Endothelial cell of umbilical vein (primary cell): Measurements from ENCODE around the gene PRRX2. TPM values are rescaled to one million over a fixed set of nuclear protein-coding genes. Genes with fewer than 3 reads are reported as not detected.

Experiments used
- BruUV-seq: library from RNA; stranded (reverse); fragments of 400-500 nt; replicated peaks from 2 replicates; lab custom pipeline; 2021; lab: Mats Ljungman, UMichigan
- CTCF ChIA-PET: fragments of 300-600, 350-600 bp; sonication (Branson Sonifier 250); formaldehyde crosslinking; loops from one replicate; lab custom pipeline; 2021; ENCODE audit warnings: antibody characterized with exemption, inconsistent platforms; lab: Charles Lee
- POLR2A ChIA-PET: fragments of 300-600, 350-600 bp; sonication (Branson Sonifier 250); formaldehyde crosslinking; loops from one replicate; lab custom pipeline; 2021; ENCODE audit warnings: antibody characterized with exemption, inconsistent platforms; lab: Charles Lee
- DNase-seq: peaks from one replicate; pipeline ENCODE4 v3.0.0-alpha.2; 2011; ENCODE audit warnings: low read depth, low spot score
- FAIRE-seq: peaks from 2 replicates; lab custom pipeline; 2011; peaks lifted over from hg19 to GRCh38; lab: Jason Lieb, UNC
- H2AFZ ChIP-seq: 2 replicates; pipeline ENCODE4 v1.6.0; 2012; ENCODE audit warnings: low read depth, low read length, control low read depth, inconsistent platforms
- H3K27ac ChIP-seq: 2 replicates; pipeline ENCODE4 v1.5.1; 2011; ENCODE audit warnings: low read depth, mild to moderate bottlenecking, control low read depth, low read length, moderate library complexity; ENCODE audit not compliant: insufficient read depth
- H3K27me3 ChIP-seq, 2 experiments: 2 replicates each; pipeline versions ENCODE4 v1.6.0 to v1.6.1; 2011; ENCODE audit warnings: low read length in 2 of 2, mixed read lengths in 1 of 2; ENCODE audit not compliant: control insufficient read depth in 2 of 2, insufficient read depth in 2 of 2
- H3K36me3 ChIP-seq, 2 experiments: 2 replicates in 1 of 2; 3 replicates in 1 of 2; pipeline ENCODE4 v1.5.1; 2011; ENCODE audit warnings: low read length in 2 of 2, mild to moderate bottlenecking in 1 of 2, moderate library complexity in 1 of 2; ENCODE audit not compliant: control insufficient read depth in 2 of 2, insufficient read depth in 2 of 2; ENCODE audit errors: extremely low read depth in 1 of 2
- H3K4me1 ChIP-seq: 3 replicates; pipeline ENCODE4 v1.5.1; 2011; ENCODE audit warnings: mild to moderate bottlenecking, low read length; ENCODE audit not compliant: control insufficient read depth, insufficient read depth; ENCODE audit errors: extremely low read depth
- H3K4me2 ChIP-seq: 2 replicates; pipeline ENCODE4 v1.6.1; 2011; ENCODE audit warnings: low read length, control low read depth, mixed read lengths; ENCODE audit not compliant: insufficient read depth
- H3K4me3 ChIP-seq, 3 experiments: fragments of 200-600 bp in 1 of 3; sonication (generic), shearing (Covaris generic) in 1 of 3; replicated peaks in 1 of 3; 2 replicates each; pipeline ENCODE4 v1.5.1; 2011 to 2016; ENCODE audit warnings: control low read depth in 3 of 3, low read length in 3 of 3, mild to moderate bottlenecking in 2 of 3, inconsistent platforms in 1 of 3, low read depth in 1 of 3, moderate library complexity in 1 of 3; ENCODE audit not compliant: insufficient read depth in 1 of 3
- H3K79me2 ChIP-seq: 2 replicates; pipeline ENCODE4 v1.6.0; 2012; ENCODE audit warnings: low read length, inconsistent platforms; ENCODE audit not compliant: control insufficient read depth, insufficient read depth
- H3K9ac ChIP-seq: replicated peaks from 2 replicates; pipeline ENCODE3; 2011; ENCODE audit warnings: low read length, control low read depth; ENCODE audit not compliant: insufficient read depth; ENCODE audit errors: extremely low read depth
- H3K9me1 ChIP-seq: replicated peaks from 3 replicates; pipeline ENCODE4 v1.6.0; 2011; ENCODE audit warnings: mild to moderate bottlenecking, low read length; ENCODE audit not compliant: control insufficient read depth, insufficient read depth; ENCODE audit errors: extremely low read depth
- H3K9me3 ChIP-seq: replicated peaks from 2 replicates; pipeline ENCODE4 v1.5.1; 2012; ENCODE audit warnings: low read length, inconsistent platforms; ENCODE audit not compliant: control insufficient read depth, insufficient read depth
- H4K20me1 ChIP-seq: replicated peaks from 2 replicates; pipeline ENCODE3; 2011; ENCODE audit warnings: mild to moderate bottlenecking, low read length; ENCODE audit not compliant: control insufficient read depth, insufficient read depth; ENCODE audit errors: extremely low read depth
- EZH2 ChIP-seq: IDR thresholded peaks from 2 replicates; pipeline ENCODE4 v1.6.1; 2012; ENCODE audit warnings: borderline replicate concordance, low read depth, mild to moderate bottlenecking, moderate library complexity, low read length, inconsistent platforms; ENCODE audit not compliant: severe bottlenecking
- FOS ChIP-seq: IDR thresholded peaks from 2 replicates; pipeline ENCODE4 v1.6.1; 2011; ENCODE audit warnings: mild to moderate bottlenecking, low read length, moderate library complexity, borderline replicate concordance; ENCODE audit not compliant: insufficient read depth
- GATA2 ChIP-seq: IDR thresholded peaks from 2 replicates; pipeline ENCODE4 v1.7.0; 2011; ENCODE audit warnings: low read depth, mild to moderate bottlenecking, moderate library complexity, mixed read lengths, low read length; ENCODE audit not compliant: insufficient read length, insufficient read depth
- JUN ChIP-seq: IDR thresholded peaks from 2 replicates; pipeline ENCODE4 v1.6.1; 2011; ENCODE audit warnings: borderline replicate concordance, low read depth; ENCODE audit not compliant: insufficient read length, insufficient read depth
- MYC ChIP-seq: IDR thresholded peaks from one replicate; pipeline ENCODE4 v1.6.1; 2011; ENCODE audit warnings: mild to moderate bottlenecking, low read depth, low read length
- POLR2A ChIP-seq: IDR thresholded peaks from 2 replicates; pipeline ENCODE4 v1.6.1; 2012; ENCODE audit warnings: low read depth, mild to moderate bottlenecking, control low read depth, low read length
- POLR2AphosphoS5 ChIP-seq: IDR thresholded peaks from 2 replicates; pipeline ENCODE4 v1.6.1; 2012; ENCODE audit warnings: low read depth, mild to moderate bottlenecking, control low read depth, low read length, moderate library complexity; ENCODE audit not compliant: insufficient read depth
- dilution Hi-C: fragments of 300-500 bp; cut with MboI; formaldehyde crosslinking; loops from one replicate; pipeline ENCODE4 v1.15.0; 2019; ENCODE audit warnings: low sequenced_read_pairs; ENCODE audit not compliant: extremely low pct_ligation_motif_present
- intact Hi-C: fragments of 100-400 bp; cut with micrococcal nuclease; formaldehyde crosslinking; loops from one replicate; pipeline ENCODE4 v1.10.0; 2022
- polyA plus RNA-seq, 4 experiments: library from polyadenylated mRNA; depleted of rRNA in 3 of 4; stranded (reverse) in 3 of 4; unstranded in 1 of 4; fragments of >200 nt; gene quantifications; 2 replicates each; pipeline versions ENCODE4 v1.2.1 to v1.2.3, GENCODE V29; 2011 to 2012; ENCODE audit warnings: missing spikeins in 1 of 4
- total RNA-seq: library from RNA; stranded (reverse); gene quantifications from 2 replicates; pipeline ENCODE4 v1.2.3, GENCODE V29; 2021
- TF ChIP-seq, protein P1 (sequence below): IDR thresholded peaks from 2 replicates; pipeline ENCODE4 v1.6.1; 2011; ENCODE audit not compliant: insufficient read depth, insufficient read length
- TF ChIP-seq, protein P2 (sequence below), 2 donors: IDR thresholded peaks; 1 replicate in 1 of 2; 2 replicates in 1 of 2; pipeline ENCODE4 v1.5.1; 2011; ENCODE audit warnings: low read length in 2 of 2, mild to moderate bottlenecking in 2 of 2, moderate library complexity in 2 of 2, control low read depth in 1 of 2, inconsistent platforms in 1 of 2, low read depth in 1 of 2; ENCODE audit not compliant: insufficient read depth in 1 of 2; ENCODE audit errors: extremely low read depth in 1 of 2

Gene PRRX2
- total and polyA plus RNA-seq, 2 donors (not counting 3 experiments of a cell fraction or from before 2014, with no cell fraction given): 0.19 to 0.77 TPM

DNA sequence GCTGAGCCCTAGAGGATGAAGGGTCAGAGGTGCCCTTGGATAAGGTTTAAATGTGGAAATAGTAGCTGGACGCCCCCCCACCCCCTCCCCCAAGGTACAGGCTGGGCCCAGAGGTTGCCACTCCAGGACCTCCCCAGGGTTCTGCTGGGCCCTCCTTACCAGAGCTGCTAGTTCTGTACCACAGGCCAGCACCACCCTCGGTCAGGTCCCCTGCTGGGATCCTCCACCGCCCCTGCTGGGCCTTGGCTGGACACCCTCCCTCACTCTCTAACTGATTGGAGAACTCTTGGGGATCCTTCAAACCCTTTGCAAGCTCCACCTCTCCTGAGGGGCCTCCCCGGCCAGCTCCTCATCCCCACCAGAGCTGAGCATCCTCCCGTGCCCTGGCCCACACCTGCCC, 52.5 kb downstream of the PRRX2 start:
- ChIA-PET CTCF (interaction anchor here (1.0 to 1.4 kb wide), 2 partner anchors 8 to 72 kb away, joined by 5 to 6 read pairs; no protein-coding TSS in a partner anchor), POLR2A (interaction anchor here (0.7 kb wide), 1 partner anchor 64 kb away, joined by 6 read pairs; no protein-coding TSS in a partner anchor)
- Histone ChIP-seq H3K4me2 (no peak overlapping the region), H4K20me1 (no peaks in the 10 kb centered on the region), H3K27me3 (no peaks in the 10 kb centered on the region), H3K4me3 (no peak overlapping the region), H3K27ac (no peak overlapping the region), H3K9ac (no peak overlapping the region), H3K79me2 (no peaks in the 10 kb centered on the region), H3K9me1 (no peaks in the 10 kb centered on the region), H3K9me3 (no peaks in the 10 kb centered on the region), H3K36me3 (no peaks in the 10 kb centered on the region), H3K4me1 (no peaks in the 10 kb centered on the region), H2AFZ (no peak overlapping the region)
- BruUV-seq: no TSS peak
- TF ChIP-seq POLR2A: no peak
- TF ChIP-seq JUN: no peak
- TF ChIP-seq GATA2: no peak
- TF ChIP-seq FOS: no peak
- TF ChIP-seq, protein P1, sequence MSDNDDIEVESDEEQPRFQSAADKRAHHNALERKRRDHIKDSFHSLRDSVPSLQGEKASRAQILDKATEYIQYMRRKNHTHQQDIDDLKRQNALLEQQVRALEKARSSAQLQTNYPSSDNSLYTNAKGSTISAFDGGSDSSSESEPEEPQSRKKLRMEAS: no peak
- TF ChIP-seq, protein P2, sequence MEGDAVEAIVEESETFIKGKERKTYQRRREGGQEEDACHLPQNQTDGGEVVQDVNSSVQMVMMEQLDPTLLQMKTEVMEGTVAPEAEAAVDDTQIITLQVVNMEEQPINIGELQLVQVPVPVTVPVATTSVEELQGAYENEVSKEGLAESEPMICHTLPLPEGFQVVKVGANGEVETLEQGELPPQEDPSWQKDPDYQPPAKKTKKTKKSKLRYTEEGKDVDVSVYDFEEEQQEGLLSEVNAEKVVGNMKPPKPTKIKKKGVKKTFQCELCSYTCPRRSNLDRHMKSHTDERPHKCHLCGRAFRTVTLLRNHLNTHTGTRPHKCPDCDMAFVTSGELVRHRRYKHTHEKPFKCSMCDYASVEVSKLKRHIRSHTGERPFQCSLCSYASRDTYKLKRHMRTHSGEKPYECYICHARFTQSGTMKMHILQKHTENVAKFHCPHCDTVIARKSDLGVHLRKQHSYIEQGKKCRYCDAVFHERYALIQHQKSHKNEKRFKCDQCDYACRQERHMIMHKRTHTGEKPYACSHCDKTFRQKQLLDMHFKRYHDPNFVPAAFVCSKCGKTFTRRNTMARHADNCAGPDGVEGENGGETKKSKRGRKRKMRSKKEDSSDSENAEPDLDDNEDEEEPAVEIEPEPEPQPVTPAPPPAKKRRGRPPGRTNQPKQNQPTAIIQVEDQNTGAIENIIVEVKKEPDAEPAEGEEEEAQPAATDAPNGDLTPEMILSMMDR (IDR thresholded peaks at IDR 0.05; ENCODE audit: extremely low read depth in 1 of 2, insufficient read depth in 1 of 2, low read depth in 1 of 2, low read length in 2 of 2): no peak
- no peak for TF ChIP-seq POLR2AphosphoS5
- no peak for TF ChIP-seq MYC
- no peak for TF ChIP-seq EZH2
- no peak for FAIRE-seq
- dilution Hi-C loops (no loop called here), intact Hi-C loops (no loop called here)
- DNase-seq: no peak
